ENCODE results near the gene MBNL1.
"Not testable (repeated sequence)": the region's sequence is repeated elsewhere in the genome, so short reads cannot be mapped to it uniquely, and the experiment has no call there.

Gene MBNL1

GRCh38 chr3:152362086-152362485 lies 93.4 kb downstream of the MBNL1 start:
- Histone ChIP-seq H3K9me3 (ENCODE audit: control insufficient read depth in 5 of 5, low read length in 5 of 5) (no peaks in the 10 kb centered on the region), H3K4me3 (ENCODE audit: low read depth in 1 of 5, low read length in 5 of 5) (no peak overlapping the region), H3K36me3 (ENCODE audit: control insufficient read depth in 5 of 5, insufficient read depth in 5 of 5, low read length in 5 of 5) (no peaks in the 10 kb centered on the region), H3K27ac (ENCODE audit: low read depth, low read length) (no peak overlapping the region), H3K27me3 (ENCODE audit: control insufficient read depth in 5 of 5, insufficient read depth in 4 of 5, low read length in 5 of 5) (no peaks in the 10 kb centered on the region), H3K4me1 (ENCODE audit: control insufficient read depth in 5 of 5, insufficient read depth in 5 of 5, low read length in 5 of 5) (no peaks in the 10 kb centered on the region), H3K9ac (ENCODE audit: low read length in 5 of 5) (no peak overlapping the region)

- no peak overlapping the region for H3K4me3 ChIP-seq (ENCODE audit: low read depth in 1 of 5, low read length in 5 of 5)
- H3K27me3 ChIP-seq (ENCODE audit: control insufficient read depth in 5 of 5, insufficient read depth in 4 of 5, low read length in 5 of 5): no peaks in the 10 kb centered on the region
- H3K36me3 ChIP-seq (ENCODE audit: control insufficient read depth in 5 of 5, insufficient read depth in 5 of 5, low read length in 5 of 5): no peaks in the 10 kb centered on the region
- H3K9me3 ChIP-seq (ENCODE audit: control insufficient read depth in 5 of 5, low read length in 5 of 5): no peaks in the 10 kb centered on the region
- H3K4me1 ChIP-seq (ENCODE audit: control insufficient read depth in 5 of 5, insufficient read depth in 5 of 5, low read length in 5 of 5): no peaks in the 10 kb centered on the region
- no peak overlapping the region for H3K9ac ChIP-seq (ENCODE audit: low read length in 5 of 5)
- H3K27ac ChIP-seq (ENCODE audit: low read depth, low read length): no peak overlapping the region
These were observed 95.5 kb downstream of the MBNL1 start for GRCh38 chr3:152364237-152364636.

- Histone ChIP-seq H3K4me3 (ENCODE audit: low read depth in 1 of 5, low read length in 5 of 5) (no peak overlapping the region), H3K9ac (ENCODE audit: low read length in 5 of 5) (no peak overlapping the region), H3K27me3 (ENCODE audit: control insufficient read depth in 5 of 5, insufficient read depth in 4 of 5, low read length in 5 of 5) (no peaks in the 10 kb centered on the region), H3K27ac (ENCODE audit: low read depth, low read length) (peak overlapping the region; percentile 25), H3K36me3 (ENCODE audit: control insufficient read depth in 5 of 5, insufficient read depth in 5 of 5, low read length in 5 of 5) (no peaks in the 10 kb centered on the region), H3K9me3 (ENCODE audit: control insufficient read depth in 5 of 5, low read length in 5 of 5) (no peaks in the 10 kb centered on the region), H3K4me1 (ENCODE audit: control insufficient read depth in 5 of 5, insufficient read depth in 5 of 5, low read length in 5 of 5) (peaks cover 0 to 2% (median 0%) of the 10 kb centered on the region in 5 donors)
These were observed 96.4 kb downstream of the MBNL1 start for GRCh38 chr3:152365126-152365525.

GRCh38 chr3:152365766-152366593 lies 97.3 kb downstream of the MBNL1 start:
- Histone ChIP-seq H3K27ac (ENCODE audit: low read depth, low read length) (peak overlapping the region; percentile 25), H3K36me3 (ENCODE audit: control insufficient read depth in 5 of 5, insufficient read depth in 5 of 5, low read length in 5 of 5) (no peaks in the 10 kb centered on the region), H3K4me3 (ENCODE audit: low read depth in 1 of 5, low read length in 5 of 5) (no peak overlapping the region), H3K9me3 (ENCODE audit: control insufficient read depth in 5 of 5, low read length in 5 of 5) (no peaks in the 10 kb centered on the region), H3K27me3 (ENCODE audit: control insufficient read depth in 5 of 5, insufficient read depth in 4 of 5, low read length in 5 of 5) (no peaks in the 10 kb centered on the region), H3K9ac (ENCODE audit: low read length in 5 of 5) (no peak overlapping the region), H3K4me1 (ENCODE audit: control insufficient read depth in 5 of 5, insufficient read depth in 5 of 5, low read length in 5 of 5) (peaks cover 0 to 2% (median 0%) of the 10 kb centered on the region in 5 donors)

GRCh38 chr3:152367192-152367591 lies 98.5 kb downstream of the MBNL1 start:
- H3K27me3 ChIP-seq (ENCODE audit: control insufficient read depth in 5 of 5, insufficient read depth in 4 of 5, low read length in 5 of 5); H3K9ac ChIP-seq (ENCODE audit: low read length in 5 of 5); H3K9me3 ChIP-seq (ENCODE audit: control insufficient read depth in 5 of 5, low read length in 5 of 5); H3K4me3 ChIP-seq (ENCODE audit: low read depth in 1 of 5, low read length in 5 of 5); H3K27ac ChIP-seq (ENCODE audit: low read depth, low read length); H3K4me1 ChIP-seq (ENCODE audit: control insufficient read depth in 5 of 5, insufficient read depth in 5 of 5, low read length in 5 of 5); H3K36me3 ChIP-seq (ENCODE audit: control insufficient read depth in 5 of 5, insufficient read depth in 5 of 5, low read length in 5 of 5): not testable (repeated sequence)

- H3K9me3 ChIP-seq (ENCODE audit: control insufficient read depth in 5 of 5, low read length in 5 of 5); H3K4me3 ChIP-seq (ENCODE audit: low read depth in 1 of 5, low read length in 5 of 5); H3K36me3 ChIP-seq (ENCODE audit: control insufficient read depth in 5 of 5, insufficient read depth in 5 of 5, low read length in 5 of 5); H3K27ac ChIP-seq (ENCODE audit: low read depth, low read length); H3K27me3 ChIP-seq (ENCODE audit: control insufficient read depth in 5 of 5, insufficient read depth in 4 of 5, low read length in 5 of 5); H3K9ac ChIP-seq (ENCODE audit: low read length in 5 of 5): not testable (repeated sequence)
- peaks cover 0 to 24% (median 21%) of the 10 kb centered on the region in 5 donors for H3K4me1 ChIP-seq (ENCODE audit: control insufficient read depth in 5 of 5, insufficient read depth in 5 of 5, low read length in 5 of 5)
These were observed 103.9 kb downstream of the MBNL1 start for GRCh38 chr3:152372633-152373032.

GRCh38 chr3:152373379-152373778 lies 104.7 kb downstream of the MBNL1 start:
- Histone ChIP-seq H3K36me3 (ENCODE audit: control insufficient read depth in 5 of 5, insufficient read depth in 5 of 5, low read length in 5 of 5) (peaks cover 0 to 7% (median 0%) of the 10 kb centered on the region in 5 donors), H3K27me3 (ENCODE audit: control insufficient read depth in 5 of 5, insufficient read depth in 4 of 5, low read length in 5 of 5) (no peaks in the 10 kb centered on the region), H3K9me3 (ENCODE audit: control insufficient read depth in 5 of 5, low read length in 5 of 5) (no peaks in the 10 kb centered on the region), H3K9ac (ENCODE audit: low read length in 5 of 5) (no peak overlapping the region), H3K4me3 (ENCODE audit: low read depth in 1 of 5, low read length in 5 of 5) (no peak overlapping the region), H3K27ac (ENCODE audit: low read depth, low read length) (no peak overlapping the region), H3K4me1 (ENCODE audit: control insufficient read depth in 5 of 5, insufficient read depth in 5 of 5, low read length in 5 of 5) (peaks cover 0 to 24% (median 21%) of the 10 kb centered on the region in 5 donors)

- Histone ChIP-seq H3K27ac (ENCODE audit: low read depth, low read length) (peak overlapping the region; percentile 82), H3K4me1 (ENCODE audit: control insufficient read depth in 5 of 5, insufficient read depth in 5 of 5, low read length in 5 of 5) (peaks cover 0 to 24% (median 21%) of the 10 kb centered on the region in 5 donors)
These were observed 105.7 kb downstream of the MBNL1 start for GRCh38 chr3:152374262-152374990.

GRCh38 chr3:152375546-152375945 lies 106.8 kb downstream of the MBNL1 start:
- H3K9ac ChIP-seq (ENCODE audit: low read length in 5 of 5): no peak overlapping the region
- no peaks in the 10 kb centered on the region for H3K9me3 ChIP-seq (ENCODE audit: control insufficient read depth in 5 of 5, low read length in 5 of 5)
- H3K27me3 ChIP-seq (ENCODE audit: control insufficient read depth in 5 of 5, insufficient read depth in 4 of 5, low read length in 5 of 5): no peaks in the 10 kb centered on the region
- peak overlapping the region; percentile 63 for H3K27ac ChIP-seq (ENCODE audit: low read depth, low read length)
- H3K36me3 ChIP-seq (ENCODE audit: control insufficient read depth in 5 of 5, insufficient read depth in 5 of 5, low read length in 5 of 5): peaks cover 0 to 10% (median 0%) of the 10 kb centered on the region in 5 donors
- no peak overlapping the region for H3K4me3 ChIP-seq (ENCODE audit: low read depth in 1 of 5, low read length in 5 of 5)
- peaks cover 0 to 26% (median 21%) of the 10 kb centered on the region in 5 donors for H3K4me1 ChIP-seq (ENCODE audit: control insufficient read depth in 5 of 5, insufficient read depth in 5 of 5, low read length in 5 of 5)

More at GRCh38 chr3:152374262-152374990, 105.7 kb downstream of the MBNL1 start:
- H3K9me3 ChIP-seq (ENCODE audit: control insufficient read depth in 5 of 5, low read length in 5 of 5): no peaks in the 10 kb centered on the region
- H3K27me3 ChIP-seq (ENCODE audit: control insufficient read depth in 5 of 5, insufficient read depth in 4 of 5, low read length in 5 of 5): no peaks in the 10 kb centered on the region
- no peak overlapping the region for H3K9ac ChIP-seq (ENCODE audit: low read length in 5 of 5)
- H3K36me3 ChIP-seq (ENCODE audit: control insufficient read depth in 5 of 5, insufficient read depth in 5 of 5, low read length in 5 of 5): peaks cover 0 to 10% (median 0%) of the 10 kb centered on the region in 5 donors
- H3K4me3 ChIP-seq (ENCODE audit: low read depth in 1 of 5, low read length in 5 of 5): no peak overlapping the region

All from subcutaneous abdominal adipose tissue (tissue), 5 donors.